Testis (tissue), 3 donors: Measurements from ENCODE around the gene NOC4L. TPM values are rescaled to one million over a fixed set of nuclear protein-coding genes. Genes with fewer than 3 reads are reported as not detected.

ENCODE experiments used
- DNase-seq: peaks from one replicate; pipeline ENCODE4 v3.0.0-alpha.2; 2019
- H3K27ac ChIP-seq, 2 donors: fragments of 200-600 bp; sonication (generic); one replicate each; pipeline ENCODE4 v1.5.1; 2019
- H3K27me3 ChIP-seq: fragments of 200-600 bp; sonication (generic); one replicate; pipeline ENCODE4 v1.5.1; 2019
- H3K36me3 ChIP-seq: fragments of 200-600 bp; sonication (generic); one replicate; pipeline ENCODE4 v1.5.1; 2017; ENCODE audit warnings: low read depth; ENCODE audit errors: missing control alignments
- H3K4me1 ChIP-seq: fragments of 200-600 bp; sonication (generic); one replicate; pipeline ENCODE4 v1.5.1; 2019
- H3K4me3 ChIP-seq, 2 donors: fragments of 200-600 bp; sonication (generic); one replicate each; pipeline ENCODE4 v1.5.1; 2017 to 2019
- H3K9me3 ChIP-seq: fragments of 200-600 bp; sonication (generic); one replicate; pipeline ENCODE4 v1.5.1; 2017
- CTCF ChIP-seq, 3 experiments: fragments of 450-650 bp in 2 of 3; fragments of 200-600 bp in 1 of 3; sonication (generic) in 1 of 3; IDR thresholded peaks; one replicate each; pipeline ENCODE4 v1.5.1; 2016 to 2019; ENCODE audit warnings: antibody characterized with exemption in 3 of 3, mild to moderate bottlenecking in 2 of 3, moderate library complexity in 1 of 3
- POLR2A ChIP-seq: fragments of 450-650 bp; IDR thresholded peaks from one replicate; pipeline ENCODE4 v1.6.1; 2017; ENCODE audit warnings: antibody characterized with exemption, mild to moderate bottlenecking, moderate library complexity
- WGBS, 2 donors: methylation state at CpG; one replicate each; pipeline ENCODE4 v1.1.5; 2018; 5-methylcytosine and 5-hydroxymethylcytosine counted together
- intact Hi-C: fragments of 100-400 bp; cut with DNase I; formaldehyde crosslinking; loops from one replicate; pipeline ENCODE4 v1.15.1; 2023; ENCODE audit warnings: low total_unique reads
- polyA plus RNA-seq: library from polyadenylated mRNA; stranded (reverse); fragments of 350-450 nt; fragmentation: Illumina TruSeq; extraction: RNeasy Lipid Tissue Mini Kit (QIAGEN cat#74804); gene quantifications from one replicate; pipeline ENCODE4 v1.2.3, GENCODE V29; 2014; ENCODE audit warnings: low read depth, low replicate concordance; ENCODE audit not compliant: insufficient read depth
- total RNA-seq, 2 donors: library from RNA; depleted of rRNA; stranded (reverse); fragments of >200 nt; gene quantifications; one replicate each; pipeline ENCODE4 v1.2.3, GENCODE V29; 2016

The NOC4L gene
- total and polyA plus RNA-seq, 3 donors from 2014 or later = 64.4 to 67.2 (median 65.2) TPM

- H3K9me3 ChIP-seq = no peaks in the 10 kb centered on the region
- no peaks in the 10 kb centered on the region for H3K27me3 ChIP-seq
- WGBS, 2 donors = 67% methylated on average over 7 of the region's 7 CpGs; no CpG with 5 or more reads in 1 of the 2 donors
- DNase-seq = no peak
- no peaks in the 10 kb centered on the region for H3K36me3 ChIP-seq
- H3K27ac ChIP-seq = no peak overlapping the region
- H3K4me1 ChIP-seq = peaks cover 17% of the 10 kb centered on the region
- TF ChIP-seq CTCF (IDR thresholded peaks at IDR 0.05) (no peak), POLR2A (no peak)
- intact Hi-C loops = no loop called here
- H3K4me3 ChIP-seq = peak overlapping the region in 1 of 2 donors; percentile 84
These were observed 1.1 kb downstream of the NOC4L start for GRCh38 chr12:132145334-132145733.

- TF ChIP-seq POLR2A = no peak
- no peak for TF ChIP-seq CTCF (IDR thresholded peaks at IDR 0.05)
- Histone ChIP-seq H3K4me3 (no peak overlapping the region), H3K4me1 (peaks cover 17% of the 10 kb centered on the region), H3K36me3 (no peaks in the 10 kb centered on the region), H3K27ac (no peak overlapping the region), H3K9me3 (no peaks in the 10 kb centered on the region), H3K27me3 (no peaks in the 10 kb centered on the region)
- 88 to 89% methylated on average over 24 of the region's 24 CpGs for WGBS, 2 donors
- DNase-seq = no peak
- intact Hi-C loops = no loop called here
These were observed 1.8 kb downstream of the NOC4L start for GRCh38 chr12:132146098-132146497.

GRCh38 chr12:132146772-132147422, 2.6 kb downstream of the NOC4L start:
- no peaks in the 10 kb centered on the region for H3K9me3 ChIP-seq
- no peaks in the 10 kb centered on the region for H3K36me3 ChIP-seq
- WGBS, 2 donors = 92 to 97% methylated on average over 7 to 19 of the region's 19 CpGs
- H3K4me3 ChIP-seq = no peak overlapping the region
- peaks cover 17% of the 10 kb centered on the region for H3K4me1 ChIP-seq
- H3K27ac ChIP-seq = no peak overlapping the region
- no peak for DNase-seq
- intact Hi-C loops = no loop called here
- H3K27me3 ChIP-seq = no peaks in the 10 kb centered on the region
- no peak for TF ChIP-seq CTCF (IDR thresholded peaks at IDR 0.05)
- TF ChIP-seq POLR2A = no peak

- DNase-seq = no peak
- H3K4me1 ChIP-seq = peaks cover 15% of the 10 kb centered on the region
- no peaks in the 10 kb centered on the region for H3K9me3 ChIP-seq
- H3K27ac ChIP-seq = no peak overlapping the region
- no peaks in the 10 kb centered on the region for H3K36me3 ChIP-seq
- TF ChIP-seq CTCF (IDR thresholded peaks at IDR 0.05) = no peak
- no peak for TF ChIP-seq POLR2A
- no peak overlapping the region for H3K4me3 ChIP-seq
- intact Hi-C loops = no loop called here
- no peaks in the 10 kb centered on the region for H3K27me3 ChIP-seq
- 94 to 96% methylated on average over 13 to 38 of the region's 38 CpGs for WGBS, 2 donors
These were observed 3.4 kb downstream of the NOC4L start for GRCh38 chr12:132147423-132148367.
